HUES6 (cell line): ENCODE data around the gene MED29.

Source experiments
- H3K27ac ChIP-seq: 2 replicates; pipeline ENCODE4 v1.7.0; 2013; ENCODE audit warnings: low read depth, mild to moderate bottlenecking, low read length, inconsistent platforms
- H3K27me3 ChIP-seq: 2 replicates; pipeline ENCODE4 v1.6.1; 2013; ENCODE audit warnings: low read length; ENCODE audit not compliant: control insufficient read depth, insufficient read depth
- H3K36me3 ChIP-seq: 2 replicates; pipeline ENCODE4 v1.6.1; 2013; ENCODE audit warnings: low read length; ENCODE audit not compliant: control insufficient read depth, insufficient read depth
- H3K4me1 ChIP-seq: 2 replicates; pipeline ENCODE4 v1.6.1; 2013; ENCODE audit warnings: low read length; ENCODE audit not compliant: control insufficient read depth, insufficient read depth
- H3K4me3 ChIP-seq: 2 replicates; pipeline ENCODE4 v1.5.1; 2013; ENCODE audit warnings: low read depth, low read length
- H3K9ac ChIP-seq: one replicate; pipeline ENCODE4 v1.6.1; 2013; ENCODE audit warnings: mild to moderate bottlenecking, low read length
- H3K9me3 ChIP-seq: 2 replicates; pipeline ENCODE4 v1.6.1; 2013; ENCODE audit warnings: low read depth, low read length; ENCODE audit not compliant: control insufficient read depth, insufficient read depth

The MED29 gene

GRCh38 chr19:39385629-39386411, 5.4 kb upstream of the MED29 start:
- H3K4me3 ChIP-seq = no peak overlapping the region
- peaks cover 84% of the 10 kb centered on the region for H3K36me3 ChIP-seq
- no peaks in the 10 kb centered on the region for H3K9me3 ChIP-seq
- H3K27me3 ChIP-seq = no peaks in the 10 kb centered on the region
- H3K4me1 ChIP-seq = peaks cover 5% of the 10 kb centered on the region; the same call in 1 of the 2 replicates
- no peak overlapping the region for H3K9ac ChIP-seq
- no peak overlapping the region for H3K27ac ChIP-seq

- Histone ChIP-seq H3K27ac (no peak overlapping the region), H3K9ac (no peak overlapping the region), H3K36me3 (peaks cover 77% of the 10 kb centered on the region)
Measured at GRCh38 chr19:39386557-39386956, 4.6 kb upstream of the MED29 start.

GRCh38 chr19:39388657-39389056, 2.5 kb upstream of the MED29 start:
- no peaks in the 10 kb centered on the region for H3K27me3 ChIP-seq
- no peak overlapping the region for H3K27ac ChIP-seq
- H3K9ac ChIP-seq = no peak overlapping the region
- no peak overlapping the region for H3K4me3 ChIP-seq
- no peaks in the 10 kb centered on the region for H3K9me3 ChIP-seq
- H3K36me3 ChIP-seq = peaks cover 61% of the 10 kb centered on the region
- peaks cover 5% of the 10 kb centered on the region; the same call in 1 of the 2 replicates for H3K4me1 ChIP-seq

More at GRCh38 chr19:39386557-39386956, 4.6 kb upstream of the MED29 start:
- peaks cover 5% of the 10 kb centered on the region; the same call in 1 of the 2 replicates for H3K4me1 ChIP-seq
- H3K9me3 ChIP-seq = no peaks in the 10 kb centered on the region
- H3K4me3 ChIP-seq = no peak overlapping the region
- no peaks in the 10 kb centered on the region for H3K27me3 ChIP-seq

GRCh38 chr19:39389631-39390414, 1.4 kb upstream of the MED29 start:
- Histone ChIP-seq H3K9me3 (no peaks in the 10 kb centered on the region), H3K9ac (peak overlapping the region; percentile 93), H3K27ac (no peak overlapping the region), H3K36me3 (peaks cover 59% of the 10 kb centered on the region), H3K27me3 (no peaks in the 10 kb centered on the region), H3K4me3 (peak overlapping the region; percentile 71), H3K4me1 (peaks cover 5% of the 10 kb centered on the region; the same call in 1 of the 2 replicates)

GRCh38 chr19:39390451-39390750, 777 bp upstream of the MED29 start:
- H3K36me3 ChIP-seq = peaks cover 59% of the 10 kb centered on the region
- peak overlapping the region; percentile 85 for H3K27ac ChIP-seq
- H3K27me3 ChIP-seq = no peaks in the 10 kb centered on the region
- peak overlapping the region; percentile 71 for H3K4me3 ChIP-seq
- H3K4me1 ChIP-seq = peaks cover 5% of the 10 kb centered on the region; the same call in 1 of the 2 replicates
- no peaks in the 10 kb centered on the region for H3K9me3 ChIP-seq
- H3K9ac ChIP-seq = peak overlapping the region; percentile 93

- H3K9me3 ChIP-seq = no peaks in the 10 kb centered on the region
- peaks cover 28% of the 10 kb centered on the region for H3K4me1 ChIP-seq
- H3K9ac ChIP-seq = peak overlapping the region; percentile 9
- peaks cover 31% of the 10 kb centered on the region for H3K36me3 ChIP-seq
- 0 out of 2 replicates have a peak overlapping the region, but pooled peaks have one; percentile 13 for H3K4me3 ChIP-seq
- H3K27ac ChIP-seq = peak overlapping the region; percentile 41; the same call in 1 of the 2 replicates
- H3K27me3 ChIP-seq = no peaks in the 10 kb centered on the region
Measured at GRCh38 chr19:39397360-39398296, 6.5 kb downstream of the MED29 start.

GRCh38 chr19:39398297-39398864, 7.2 kb downstream of the MED29 start:
- no peaks in the 10 kb centered on the region for H3K27me3 ChIP-seq
- no peak overlapping the region for H3K4me3 ChIP-seq
- H3K36me3 ChIP-seq = peaks cover 29% of the 10 kb centered on the region
- H3K9ac ChIP-seq = peak overlapping the region; percentile 9
- H3K4me1 ChIP-seq = peaks cover 28% of the 10 kb centered on the region
- no peaks in the 10 kb centered on the region for H3K9me3 ChIP-seq
- H3K27ac ChIP-seq = peak overlapping the region; percentile 41; the same call in 1 of the 2 replicates

- Histone ChIP-seq H3K27me3 (no peaks in the 10 kb centered on the region), H3K4me3 (no peak overlapping the region), H3K9ac (no peak overlapping the region), H3K4me1 (peaks cover 33% of the 10 kb centered on the region), H3K27ac (no peak overlapping the region), H3K9me3 (no peaks in the 10 kb centered on the region), H3K36me3 (peaks cover 21% of the 10 kb centered on the region)
Measured at GRCh38 chr19:39399668-39400050, 8.5 kb downstream of the MED29 start.

GRCh38 chr19:39400061-39400460, 8.9 kb downstream of the MED29 start:
- Histone ChIP-seq H3K4me1 (peaks cover 37% of the 10 kb centered on the region), H3K4me3 (no peak overlapping the region), H3K9ac (no peak overlapping the region), H3K27me3 (no peaks in the 10 kb centered on the region), H3K36me3 (peaks cover 17% of the 10 kb centered on the region), H3K9me3 (no peaks in the 10 kb centered on the region), H3K27ac (no peak overlapping the region)

- Histone ChIP-seq H3K27me3 (no peaks in the 10 kb centered on the region), H3K9ac (peak overlapping the region; percentile 94), H3K27ac (peak overlapping the region; percentile 10; the same call in 1 of the 2 replicates), H3K4me3 (no peak overlapping the region), H3K36me3 (peaks cover 11% of the 10 kb centered on the region), H3K9me3 (no peaks in the 10 kb centered on the region), H3K4me1 (peaks cover 45% of the 10 kb centered on the region)
Measured at GRCh38 chr19:39401070-39401548, 9.9 kb downstream of the MED29 start.
